ENCODE results near the gene TNFRSF11A. TPM values are rescaled to one million over a fixed set of nuclear protein-coding genes. Genes with fewer than 3 reads are reported as not detected.

Gene TNFRSF11A
- total RNA-seq, 1 experiment from 2014 or later = not detected

- Histone ChIP-seq H3K4me1 (replicated peaks) (no peaks in the 10 kb centered on the region), H3K27me3 (replicated peaks) (peaks cover 13% of the 10 kb centered on the region; the same call in 1 of the 2 replicates), H3K27ac (no peak overlapping the region), H3K4me3 (no peak overlapping the region), H3K9me3 (replicated peaks) (no peaks in the 10 kb centered on the region), H3K36me3 (no peaks in the 10 kb centered on the region)
- no peak for DNase-seq (ENCODE audit: low read depth in 1 of 2, low spot score in 2 of 2)
These were observed 41.9 kb downstream of the TNFRSF11A start for GRCh38 chr18:62366992-62367391.

GRCh38 chr18:62368100-62368499 lies 43.0 kb downstream of the TNFRSF11A start:
- Histone ChIP-seq H3K27ac (no peak overlapping the region), H3K36me3 (no peaks in the 10 kb centered on the region), H3K4me1 (replicated peaks) (no peaks in the 10 kb centered on the region), H3K9me3 (replicated peaks) (no peaks in the 10 kb centered on the region), H3K4me3 (no peak overlapping the region), H3K27me3 (replicated peaks) (0 out of 2 replicates have a peak, but pooled peaks cover 13% of the 10 kb centered on the region)
- DNase-seq (ENCODE audit: low read depth in 1 of 2, low spot score in 2 of 2) = no peak

GRCh38 chr18:62369129-62369644 lies 44.1 kb downstream of the TNFRSF11A start:
- Histone ChIP-seq H3K27me3 (replicated peaks) (0 out of 2 replicates have a peak, but pooled peaks cover 13% of the 10 kb centered on the region), H3K36me3 (no peaks in the 10 kb centered on the region), H3K27ac (no peak overlapping the region), H3K9me3 (replicated peaks) (no peaks in the 10 kb centered on the region), H3K4me3 (no peak overlapping the region), H3K4me1 (replicated peaks) (no peaks in the 10 kb centered on the region)
- DNase-seq (ENCODE audit: low read depth in 1 of 2, low spot score in 2 of 2) = no peak

GRCh38 chr18:62370366-62370765 lies 45.3 kb downstream of the TNFRSF11A start:
- no peaks in the 10 kb centered on the region for H3K9me3 ChIP-seq (replicated peaks)
- H3K27me3 ChIP-seq (replicated peaks) = 0 out of 2 replicates have a peak, but pooled peaks cover 13% of the 10 kb centered on the region
- no peaks in the 10 kb centered on the region for H3K36me3 ChIP-seq
- H3K27ac ChIP-seq = no peak overlapping the region
- DNase-seq (ENCODE audit: low read depth in 1 of 2, low spot score in 2 of 2) = no peak
- H3K4me3 ChIP-seq = no peak overlapping the region
- H3K4me1 ChIP-seq (replicated peaks) = no peaks in the 10 kb centered on the region

GRCh38 chr18:62371436-62371835 lies 46.3 kb downstream of the TNFRSF11A start:
- no peak overlapping the region for H3K27ac ChIP-seq
- H3K27me3 ChIP-seq (replicated peaks) = 0 out of 2 replicates have a peak, but pooled peaks cover 5% of the 10 kb centered on the region
- no peaks in the 10 kb centered on the region for H3K4me1 ChIP-seq (replicated peaks)
- no peak for DNase-seq (ENCODE audit: low read depth in 1 of 2, low spot score in 2 of 2)
- H3K9me3 ChIP-seq (replicated peaks) = no peaks in the 10 kb centered on the region
- H3K36me3 ChIP-seq = no peaks in the 10 kb centered on the region
- no peak overlapping the region for H3K4me3 ChIP-seq

GRCh38 chr18:62372156-62372555 lies 47.0 kb downstream of the TNFRSF11A start:
- no peaks in the 10 kb centered on the region for H3K36me3 ChIP-seq
- no peak for DNase-seq (ENCODE audit: low read depth in 1 of 2, low spot score in 2 of 2)
- no peaks in the 10 kb centered on the region for H3K4me1 ChIP-seq (replicated peaks)
- no peak overlapping the region for H3K4me3 ChIP-seq
- H3K27ac ChIP-seq = no peak overlapping the region
- H3K9me3 ChIP-seq (replicated peaks) = no peaks in the 10 kb centered on the region
- H3K27me3 ChIP-seq (replicated peaks) = 0 out of 2 replicates have a peak, but pooled peaks cover 5% of the 10 kb centered on the region

GRCh38 chr18:62372882-62373281 lies 47.8 kb downstream of the TNFRSF11A start:
- DNase-seq (ENCODE audit: low read depth in 1 of 2, low spot score in 2 of 2) = no peak
- Histone ChIP-seq H3K4me3 (no peak overlapping the region), H3K27ac (no peak overlapping the region), H3K9me3 (replicated peaks) (no peaks in the 10 kb centered on the region), H3K4me1 (replicated peaks) (no peaks in the 10 kb centered on the region), H3K36me3 (no peaks in the 10 kb centered on the region), H3K27me3 (replicated peaks) (0 out of 2 replicates have a peak, but pooled peaks cover 5% of the 10 kb centered on the region)

GRCh38 chr18:62374410-62374965 lies 49.4 kb downstream of the TNFRSF11A start:
- H3K27ac ChIP-seq = no peak overlapping the region
- H3K36me3 ChIP-seq = no peaks in the 10 kb centered on the region
- no peak overlapping the region for H3K4me3 ChIP-seq
- DNase-seq (ENCODE audit: low read depth in 1 of 2, low spot score in 2 of 2) = no peak
- H3K27me3 ChIP-seq (replicated peaks) = 0 out of 2 replicates have a peak, but pooled peaks cover 5% of the 10 kb centered on the region
- H3K9me3 ChIP-seq (replicated peaks) = no peaks in the 10 kb centered on the region
- no peaks in the 10 kb centered on the region for H3K4me1 ChIP-seq (replicated peaks)

- H3K4me3 ChIP-seq = no peak overlapping the region
- H3K4me1 ChIP-seq (replicated peaks) = no peaks in the 10 kb centered on the region
- H3K9me3 ChIP-seq (replicated peaks) = no peaks in the 10 kb centered on the region
- DNase-seq (ENCODE audit: low read depth in 1 of 2, low spot score in 2 of 2) = no peak
- H3K36me3 ChIP-seq = no peaks in the 10 kb centered on the region
- H3K27ac ChIP-seq = no peak overlapping the region
- no peaks in the 10 kb centered on the region for H3K27me3 ChIP-seq (replicated peaks)
These were observed 52.2 kb downstream of the TNFRSF11A start for GRCh38 chr18:62377131-62377807.

- H3K4me3 ChIP-seq = no peak overlapping the region
- no peaks in the 10 kb centered on the region for H3K9me3 ChIP-seq (replicated peaks)
- H3K4me1 ChIP-seq (replicated peaks) = no peaks in the 10 kb centered on the region
- no peak overlapping the region for H3K27ac ChIP-seq
- H3K36me3 ChIP-seq = no peaks in the 10 kb centered on the region
- no peaks in the 10 kb centered on the region for H3K27me3 ChIP-seq (replicated peaks)
- no peak for DNase-seq (ENCODE audit: low read depth in 1 of 2, low spot score in 2 of 2)
These were observed 53.9 kb downstream of the TNFRSF11A start for GRCh38 chr18:62379051-62379450.

- 0 out of 2 replicates have a peak, but pooled peaks cover 7% of the 10 kb centered on the region for H3K27me3 ChIP-seq (replicated peaks)
- H3K27ac ChIP-seq = no peak overlapping the region
- no peaks in the 10 kb centered on the region for H3K36me3 ChIP-seq
- no peak for DNase-seq (ENCODE audit: low read depth in 1 of 2, low spot score in 2 of 2)
- H3K9me3 ChIP-seq (replicated peaks) = no peaks in the 10 kb centered on the region
- H3K4me3 ChIP-seq = no peak overlapping the region
- no peaks in the 10 kb centered on the region for H3K4me1 ChIP-seq (replicated peaks)
These were observed 56.3 kb downstream of the TNFRSF11A start for GRCh38 chr18:62381373-62381772.

- Histone ChIP-seq H3K27me3 (replicated peaks) (peaks cover 9% of the 10 kb centered on the region; the same call in 1 of the 2 replicates), H3K36me3 (no peaks in the 10 kb centered on the region), H3K4me1 (replicated peaks) (no peaks in the 10 kb centered on the region), H3K27ac (no peak overlapping the region), H3K4me3 (no peak overlapping the region), H3K9me3 (replicated peaks) (no peaks in the 10 kb centered on the region)
- DNase-seq (ENCODE audit: low read depth in 1 of 2, low spot score in 2 of 2) = no peak
These were observed 59.0 kb downstream of the TNFRSF11A start for GRCh38 chr18:62384068-62384467.

- Histone ChIP-seq H3K4me1 (replicated peaks) (no peaks in the 10 kb centered on the region), H3K36me3 (no peaks in the 10 kb centered on the region), H3K27ac (no peak overlapping the region), H3K4me3 (no peak overlapping the region), H3K27me3 (replicated peaks) (peaks cover 9% of the 10 kb centered on the region; the same call in 1 of the 2 replicates), H3K9me3 (replicated peaks) (no peaks in the 10 kb centered on the region)
- DNase-seq (ENCODE audit: low read depth in 1 of 2, low spot score in 2 of 2) = no peak
These were observed 59.5 kb downstream of the TNFRSF11A start for GRCh38 chr18:62384610-62385097.

GRCh38 chr18:62386091-62386490 lies 61.0 kb downstream of the TNFRSF11A start:
- peaks cover 9% of the 10 kb centered on the region; the same call in 1 of the 2 replicates for H3K27me3 ChIP-seq (replicated peaks)
- no peaks in the 10 kb centered on the region for H3K9me3 ChIP-seq (replicated peaks)
- no peaks in the 10 kb centered on the region for H3K4me1 ChIP-seq (replicated peaks)
- H3K4me3 ChIP-seq = no peak overlapping the region
- no peak overlapping the region for H3K27ac ChIP-seq
- H3K36me3 ChIP-seq = no peaks in the 10 kb centered on the region
- DNase-seq (ENCODE audit: low read depth in 1 of 2, low spot score in 2 of 2) = no peak

Measured in SJSA1 (cell line).